H1 (cell line): ENCODE measurements around the gene GARS1.

Experiments
- CTCF ChIP-seq, 3 experiments: IDR thresholded peaks; 1 replicate in 2 of 3; 2 replicates in 1 of 3; pipeline versions ENCODE4 v1.5.1 to v1.6.1; 2011; ENCODE audit warnings: low read length in 3 of 3, mild to moderate bottlenecking in 3 of 3, inconsistent platforms in 2 of 3, low read depth in 1 of 3, moderate library complexity in 1 of 3; ENCODE audit not compliant: insufficient read depth in 1 of 3; ENCODE audit errors: control extremely low read depth in 1 of 3
- HDAC2 ChIP-seq, 2 experiments: fragments of 300-600 bp in 1 of 2; sonication (generic) in 1 of 2; IDR thresholded peaks; 2 replicates each; pipeline ENCODE4 v1.6.1; 2011 to 2012; ENCODE audit warnings: low read depth in 2 of 2, low read length in 2 of 2, mild to moderate bottlenecking in 2 of 2, moderate library complexity in 2 of 2, borderline replicate concordance in 1 of 2, inconsistent platforms in 1 of 2
- POLR2A ChIP-seq, 2 experiments: IDR thresholded peaks; 1 replicate in 1 of 2; 2 replicates in 1 of 2; pipeline ENCODE4 v1.6.1; 2011; ENCODE audit warnings: low read depth in 2 of 2, low read length in 2 of 2, mild to moderate bottlenecking in 2 of 2; ENCODE audit errors: control extremely low read depth in 1 of 2
- POLR2AphosphoS5 ChIP-seq: IDR thresholded peaks from 2 replicates; pipeline ENCODE4 v1.6.1; 2011; ENCODE audit warnings: low read depth, low read length

DNA sequence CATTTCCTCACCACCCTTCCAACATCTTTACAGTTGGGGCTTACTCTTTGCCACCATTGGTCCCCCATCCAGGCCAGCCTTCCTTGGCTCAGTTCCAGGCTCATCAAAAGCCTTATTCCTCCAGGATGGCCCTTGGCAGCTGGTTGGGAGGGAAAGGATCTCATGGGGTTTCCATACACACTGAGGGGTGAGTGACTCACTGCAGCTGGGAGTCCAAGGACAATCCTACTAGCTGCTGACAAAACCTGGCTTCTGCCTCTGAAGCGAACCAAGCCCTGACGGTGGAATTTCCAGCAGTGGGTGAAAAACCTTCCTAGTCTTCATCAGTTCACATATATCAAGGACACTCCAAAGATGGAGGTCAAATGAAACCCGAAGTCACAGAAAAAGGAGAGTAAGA, 64.6 kb downstream of the GARS1 start:
- TF ChIP-seq CTCF (IDR thresholded peaks at IDR 0.05; ENCODE audit: control extremely low read depth in 1 of 3, insufficient read depth in 1 of 3, low read depth in 1 of 3, low read length in 3 of 3) (no peak), POLR2AphosphoS5 (no peak), HDAC2 (IDR thresholded peaks at IDR 0.05; ENCODE audit: borderline replicate concordance in 1 of 2, low read depth in 2 of 2, low read length in 2 of 2) (no peak), POLR2A (IDR thresholded peaks at IDR 0.05; ENCODE audit: control extremely low read depth in 1 of 2, low read depth in 2 of 2, low read length in 2 of 2) (no peak)
